ENCODE measurements around the gene BLOC1S5. TPM values are rescaled to one million over a fixed set of nuclear protein-coding genes. Genes with fewer than 3 reads are reported as not detected.

BLOC1S5 gene
- polyA plus RNA-seq, 1 donor from 2014 or later, result 29.5 TPM

GRCh38 chr6:8087870-8088754, 23.9 kb upstream of the BLOC1S5 start:
- H3K36me3 Mint-ChIP-seq, result peaks cover 28% of the 10 kb centered on the region
- no peak overlapping the region for H3K27ac Mint-ChIP-seq
- H3K4me1 Mint-ChIP-seq, result peaks cover 0 to 5% (median 3%) of the 10 kb centered on the region in 3 donors

GRCh38 chr6:8086755-8087306, 22.6 kb upstream of the BLOC1S5 start:
- no peaks in the 10 kb centered on the region for H3K27me3 Mint-ChIP-seq
- peaks cover 29% of the 10 kb centered on the region for H3K36me3 Mint-ChIP-seq
- no peak overlapping the region for H3K4me3 Mint-ChIP-seq
- no peak overlapping the region for H3K27ac Mint-ChIP-seq
- H3K9me3 Mint-ChIP-seq, result peaks cover 0 to 6% (median 3%) of the 10 kb centered on the region in 3 donors
- peaks cover 0 to 5% (median 0%) of the 10 kb centered on the region in 3 donors for H3K4me1 Mint-ChIP-seq

More at GRCh38 chr6:8087870-8088754, 23.9 kb upstream of the BLOC1S5 start:
- H3K27me3 Mint-ChIP-seq, result no peaks in the 10 kb centered on the region
- H3K9me3 Mint-ChIP-seq, result peaks cover 0 to 6% (median 3%) of the 10 kb centered on the region in 3 donors
- H3K4me3 Mint-ChIP-seq, result no peak overlapping the region

DNA sequence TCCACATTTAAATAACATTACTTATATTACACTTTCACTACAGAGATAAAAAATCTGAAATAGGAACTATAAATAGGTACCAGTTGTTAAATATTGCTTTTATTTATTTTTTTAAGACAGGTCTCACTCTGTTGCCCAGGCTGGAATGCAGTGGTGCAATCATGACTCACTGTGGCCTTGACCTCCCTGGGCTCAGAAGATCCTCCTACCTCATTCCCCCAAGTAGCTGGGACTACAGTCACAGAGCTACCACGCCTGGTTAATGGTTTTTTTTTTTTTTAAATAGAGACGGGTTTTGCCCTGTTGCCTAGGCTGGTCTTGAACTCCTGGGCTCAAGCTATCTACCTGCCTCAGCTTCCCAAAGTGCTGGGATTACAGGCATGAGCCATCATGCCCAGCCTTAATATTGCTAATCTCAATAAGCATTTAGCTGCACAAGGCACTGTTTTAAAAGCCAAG, 20.9 kb upstream of the BLOC1S5 start:
- Mint-ChIP-seq H3K36me3 (peaks cover 25% of the 10 kb centered on the region), H3K9me3 (peaks cover 0 to 3% (median 0%) of the 10 kb centered on the region in 3 donors), H3K27ac (no peak overlapping the region), H3K27me3 (no peaks in the 10 kb centered on the region), H3K4me1 (peaks cover 0 to 5% (median 0%) of the 10 kb centered on the region in 3 donors), H3K4me3 (no peak overlapping the region)

- peaks cover 24% of the 10 kb centered on the region for H3K36me3 Mint-ChIP-seq
- peaks cover 0 to 3% (median 0%) of the 10 kb centered on the region in 3 donors for H3K9me3 Mint-ChIP-seq
- H3K4me1 Mint-ChIP-seq, result peaks cover 0 to 5% (median 0%) of the 10 kb centered on the region in 3 donors
- H3K27me3 Mint-ChIP-seq, result no peaks in the 10 kb centered on the region
- H3K27ac Mint-ChIP-seq, result no peak overlapping the region
- no peak overlapping the region for H3K4me3 Mint-ChIP-seq
These were observed 20.4 kb upstream of the BLOC1S5 start for GRCh38 chr6:8084586-8084985.

DNA sequence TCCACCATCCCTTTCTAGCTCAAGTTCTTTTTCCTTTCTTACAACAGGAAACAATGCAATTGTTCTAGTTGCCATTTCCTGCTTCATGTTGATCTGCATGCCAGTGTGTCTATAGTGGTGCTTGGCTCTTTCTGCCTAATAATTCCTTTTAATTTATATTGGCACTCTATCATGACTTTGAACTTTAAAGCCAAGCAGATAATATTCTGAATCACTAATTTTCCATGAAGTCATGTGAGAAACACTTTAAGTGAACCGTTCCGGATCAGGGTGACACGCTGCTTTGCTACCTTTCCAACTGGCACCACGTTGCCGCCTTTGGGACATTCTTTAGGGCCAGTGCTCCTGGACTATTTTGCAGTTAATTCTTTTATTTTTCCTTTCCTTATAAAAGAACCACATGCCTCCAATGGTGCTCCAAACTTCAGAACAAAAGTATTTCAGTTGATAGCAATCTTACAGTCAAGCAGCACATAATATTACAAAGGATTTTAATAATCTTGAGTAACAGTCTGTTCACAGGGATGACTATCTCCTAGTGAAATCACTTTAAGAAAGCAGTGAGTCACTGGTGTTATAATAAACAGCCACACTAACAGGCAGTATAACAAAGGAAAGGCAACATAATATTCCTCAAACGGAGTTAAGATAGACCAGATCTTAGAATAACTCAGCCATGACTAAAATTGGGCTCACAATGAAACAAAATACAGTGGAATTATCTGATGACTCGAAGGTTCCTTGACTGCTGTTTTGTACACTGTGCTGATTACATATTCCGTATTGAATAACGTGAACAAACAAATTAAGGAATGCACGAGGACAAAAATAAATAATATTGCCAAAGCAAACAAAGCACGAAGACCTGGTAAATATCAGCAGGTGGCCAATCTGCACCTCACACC, 19.0 kb upstream of the BLOC1S5 start:
- no peaks in the 10 kb centered on the region for H3K9me3 Mint-ChIP-seq
- H3K27me3 Mint-ChIP-seq, result no peaks in the 10 kb centered on the region
- no peak overlapping the region for H3K4me3 Mint-ChIP-seq
- H3K27ac Mint-ChIP-seq, result no peak overlapping the region
- H3K4me1 Mint-ChIP-seq, result peaks cover 0 to 5% (median 0%) of the 10 kb centered on the region in 3 donors
- H3K36me3 Mint-ChIP-seq, result peaks cover 16% of the 10 kb centered on the region

- Mint-ChIP-seq H3K27ac (no peak overlapping the region), H3K4me1 (peaks cover 0 to 4% (median 0%) of the 10 kb centered on the region in 3 donors), H3K27me3 (no peaks in the 10 kb centered on the region), H3K9me3 (no peaks in the 10 kb centered on the region), H3K36me3 (peaks cover 12% of the 10 kb centered on the region), H3K4me3 (no peak overlapping the region)
These were observed 18.4 kb upstream of the BLOC1S5 start for GRCh38 chr6:8082572-8082953.

GRCh38 chr6:8080362-8081151, 16.4 kb upstream of the BLOC1S5 start:
- H3K9me3 Mint-ChIP-seq, result no peaks in the 10 kb centered on the region
- H3K27ac Mint-ChIP-seq, result no peak overlapping the region
- no peak overlapping the region for H3K4me3 Mint-ChIP-seq
- H3K36me3 Mint-ChIP-seq, result peaks cover 15% of the 10 kb centered on the region
- H3K27me3 Mint-ChIP-seq, result no peaks in the 10 kb centered on the region
- peaks cover 0 to 7% (median 6%) of the 10 kb centered on the region in 3 donors for H3K4me1 Mint-ChIP-seq

DNA sequence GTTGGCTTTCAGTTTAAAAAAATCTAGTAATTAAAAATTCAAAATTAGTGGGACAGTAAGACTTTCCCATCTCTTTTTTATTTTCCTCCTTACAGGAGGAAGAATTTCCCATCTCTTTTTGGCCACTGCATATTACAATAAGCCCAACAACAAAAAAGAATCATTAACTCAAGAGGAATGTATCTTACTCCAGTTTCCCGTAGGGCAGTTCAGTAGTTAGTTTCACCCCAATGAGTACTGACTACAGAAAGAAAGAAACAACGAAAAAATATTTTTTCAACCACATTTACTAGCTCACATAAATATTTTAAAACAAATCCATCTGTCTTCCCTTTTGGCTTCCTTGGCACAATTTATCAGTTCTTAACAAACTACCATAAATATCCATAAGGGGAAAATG, 14.9 kb upstream of the BLOC1S5 start:
- Mint-ChIP-seq H3K36me3 (peaks cover 17% of the 10 kb centered on the region), H3K27ac (no peak overlapping the region), H3K4me3 (no peak overlapping the region), H3K4me1 (peaks cover 0 to 7% (median 6%) of the 10 kb centered on the region in 3 donors), H3K27me3 (no peaks in the 10 kb centered on the region), H3K9me3 (no peaks in the 10 kb centered on the region)

DNA sequence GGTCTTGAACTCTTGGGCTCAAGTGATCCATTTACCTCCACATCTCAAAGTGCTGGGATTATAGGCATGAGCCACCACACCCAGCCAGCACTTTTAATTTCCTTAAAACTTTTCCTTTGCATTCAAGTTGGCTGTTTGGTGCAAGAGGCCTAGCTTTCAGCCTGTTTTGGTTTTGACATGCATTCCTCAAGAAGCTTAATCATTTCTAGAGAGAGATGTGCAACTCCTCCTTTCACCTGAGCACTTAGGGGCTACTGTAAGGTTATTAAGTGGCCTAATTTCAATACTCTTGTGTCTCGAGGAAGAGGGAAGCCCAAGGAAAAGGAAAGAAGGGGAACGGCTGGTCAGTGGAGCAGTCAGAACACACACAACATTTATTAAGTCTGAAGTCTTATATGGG, 13.8 kb upstream of the BLOC1S5 start:
- Mint-ChIP-seq H3K4me1 (peaks cover 0 to 7% (median 6%) of the 10 kb centered on the region in 3 donors), H3K27ac (no peak overlapping the region), H3K9me3 (no peaks in the 10 kb centered on the region), H3K36me3 (peaks cover 17% of the 10 kb centered on the region), H3K4me3 (no peak overlapping the region), H3K27me3 (no peaks in the 10 kb centered on the region)

- Mint-ChIP-seq H3K27me3 (no peaks in the 10 kb centered on the region), H3K36me3 (peaks cover 20% of the 10 kb centered on the region), H3K4me1 (peaks cover 0 to 7% (median 4%) of the 10 kb centered on the region in 3 donors), H3K27ac (no peak overlapping the region), H3K9me3 (no peaks in the 10 kb centered on the region), H3K4me3 (no peak overlapping the region)
These were observed 11.5 kb upstream of the BLOC1S5 start for GRCh38 chr6:8075704-8076103.

DNA sequence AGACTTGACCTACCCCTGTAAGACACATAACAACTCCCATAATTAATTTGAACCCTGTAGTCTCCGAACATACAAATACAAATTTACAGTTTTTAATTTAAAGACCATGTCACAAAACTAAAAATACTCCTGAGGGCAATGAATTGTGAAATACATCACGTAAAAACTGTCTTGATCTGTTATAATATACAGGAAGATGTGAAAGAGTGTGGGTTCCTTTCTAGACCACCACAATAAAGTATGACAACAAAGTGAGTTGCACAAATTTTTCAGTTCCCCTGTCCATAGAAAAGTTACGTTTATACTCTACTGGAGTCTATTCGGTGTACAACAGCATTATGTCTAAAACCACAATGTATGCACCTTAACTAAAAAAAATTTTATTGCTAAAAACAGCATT, 11.0 kb upstream of the BLOC1S5 start:
- Mint-ChIP-seq H3K36me3 (peaks cover 20% of the 10 kb centered on the region), H3K4me3 (no peak overlapping the region), H3K4me1 (peaks cover 0 to 7% (median 4%) of the 10 kb centered on the region in 3 donors), H3K9me3 (no peaks in the 10 kb centered on the region), H3K27ac (no peak overlapping the region), H3K27me3 (no peaks in the 10 kb centered on the region)

GRCh38 chr6:8074213-8074612, 10.0 kb upstream of the BLOC1S5 start:
- no peak overlapping the region for H3K27ac Mint-ChIP-seq
- H3K9me3 Mint-ChIP-seq, result no peaks in the 10 kb centered on the region
- H3K27me3 Mint-ChIP-seq, result no peaks in the 10 kb centered on the region
- H3K36me3 Mint-ChIP-seq, result peaks cover 20% of the 10 kb centered on the region
- peaks cover 0 to 7% (median 4%) of the 10 kb centered on the region in 3 donors for H3K4me1 Mint-ChIP-seq
- H3K4me3 Mint-ChIP-seq, result no peak overlapping the region

- H3K36me3 Mint-ChIP-seq, result peaks cover 20% of the 10 kb centered on the region
These were observed 9.6 kb upstream of the BLOC1S5 start for GRCh38 chr6:8073758-8074157.

DNA sequence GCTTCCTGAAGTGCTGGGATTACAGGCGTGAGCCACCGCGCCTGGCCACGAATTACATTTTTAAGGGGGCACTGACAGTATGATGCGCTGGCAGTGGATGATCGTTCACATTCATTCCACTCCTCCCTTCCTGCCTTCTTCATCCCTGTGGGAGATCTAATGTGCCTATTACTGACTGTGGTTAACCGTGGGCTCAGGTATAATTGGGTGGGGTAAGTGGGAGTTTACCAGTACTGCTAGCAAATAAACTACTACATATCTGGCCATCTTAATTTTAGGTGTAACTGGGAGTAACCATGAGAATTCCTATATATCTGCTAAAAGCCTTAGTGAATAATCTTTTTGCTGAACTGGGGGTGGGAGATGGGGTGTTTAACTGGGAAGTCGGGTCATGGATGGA, 6.5 kb upstream of the BLOC1S5 start:
- H3K27ac Mint-ChIP-seq, result no peak overlapping the region
- peaks cover 0 to 1% (median 0%) of the 10 kb centered on the region in 3 donors for H3K4me1 Mint-ChIP-seq
- no peaks in the 10 kb centered on the region for H3K27me3 Mint-ChIP-seq
- no peak overlapping the region for H3K4me3 Mint-ChIP-seq
- peaks cover 8% of the 10 kb centered on the region for H3K36me3 Mint-ChIP-seq
- no peaks in the 10 kb centered on the region for H3K9me3 Mint-ChIP-seq

More at GRCh38 chr6:8073758-8074157, 9.6 kb upstream of the BLOC1S5 start:
- H3K27ac Mint-ChIP-seq, result peak overlapping the region in 1 of 3 donors; percentile 39
- no peak overlapping the region for H3K4me3 Mint-ChIP-seq
- no peaks in the 10 kb centered on the region for H3K9me3 Mint-ChIP-seq
- H3K4me1 Mint-ChIP-seq, result peaks cover 0 to 7% (median 4%) of the 10 kb centered on the region in 3 donors
- H3K27me3 Mint-ChIP-seq, result no peaks in the 10 kb centered on the region

All from IgD-negative memory B cell (primary cell).